Measurements from ENCODE around the gene BST2.
A peak's percentile ranks its signal among the peaks of the same experiment; 100 is the strongest.

- peak; percentile 42; the same call in 1 of the 2 replicates for TF ChIP-seq POLR2A (IDR thresholded peaks at IDR 0.05; ENCODE audit: low read depth, low read length)
- TF ChIP-seq ELK1 (IDR thresholded peaks at IDR 0.05; ENCODE audit: borderline replicate concordance, low read depth, low read length), result 0 out of 2 replicates have a peak, but pooled peaks have one; percentile 4
- no peak for TF ChIP-seq CTCF (conservative IDR thresholded peaks at IDR 0.05; ENCODE audit: low read depth, low read length)
- TF ChIP-seq SMC3 (IDR thresholded peaks at IDR 0.05; ENCODE audit: low read depth, low read length), result no peak
- TF ChIP-seq USF2 (IDR thresholded peaks at IDR 0.05; ENCODE audit: low read depth, low read length), result peak; percentile 67
- TF ChIP-seq RAD21 (IDR thresholded peaks at IDR 0.05; ENCODE audit: low read length), result no peak
- 0 out of 2 replicates have a peak, but pooled peaks have one; percentile 7 for TF ChIP-seq FOS (IDR thresholded peaks at IDR 0.05; ENCODE audit: low read depth, low read length)
- TF ChIP-seq RFX5 (IDR thresholded peaks at IDR 0.05; ENCODE audit: low read depth, low read length), result no peak
- peak; percentile 93 for TF ChIP-seq MAZ (IDR thresholded peaks at IDR 0.05; ENCODE audit: borderline replicate concordance, low read depth, low read length)
- peak; percentile 26 for TF ChIP-seq RCOR1 (IDR thresholded peaks at IDR 0.05; ENCODE audit: insufficient replicate concordance, low read length)
- peak; percentile 92 for TF ChIP-seq BHLHE40 (IDR thresholded peaks at IDR 0.05; ENCODE audit: low read depth, low read length)
- no peak for TF ChIP-seq CHD1 (IDR thresholded peaks at IDR 0.05; ENCODE audit: low read depth, low read length)
- peak; percentile 49; the same call in 1 of the 2 replicates for TF ChIP-seq MXI1 (IDR thresholded peaks at IDR 0.05; ENCODE audit: borderline replicate concordance, low read depth, low read length)
These were observed 14.4 kb upstream of the BST2 start, which contains the start of gene MVB12A for GRCh38 chr19:17419621-17420474.

Measured in IMR-90 (cell line).